NCI-H82 treated with DMSO at 0.1 percent for 48 hours (cell line): ENCODE data around the gene SRR.

Experiments used
- DNase-seq: peaks from one replicate; lab custom pipeline; 2025; ENCODE audit not compliant: unreplicated experiment; lab: John Stamatoyannopoulos, UW

SRR gene

GRCh38 chr17:2338315-2338657 is 34.5 kb downstream of the SRR start:
- DNase-seq, result no peak

- no peak for DNase-seq
Observed at GRCh38 chr17:2343421-2343820, 39.7 kb downstream of the SRR start.

GRCh38 chr17:2344528-2344927 is 40.8 kb downstream of the SRR start:
- no peak for DNase-seq

- no peak for DNase-seq
Observed at GRCh38 chr17:2346475-2346874, 42.7 kb downstream of the SRR start.

GRCh38 chr17:2347805-2348685 is 44.3 kb downstream of the SRR start:
- DNase-seq, result peak; percentile 99

GRCh38 chr17:2351269-2351668 is 47.5 kb downstream of the SRR start:
- DNase-seq, result no peak

- no peak for DNase-seq
Observed at GRCh38 chr17:2354311-2354710, 50.6 kb downstream of the SRR start.

- no peak for DNase-seq
Observed at GRCh38 chr17:2357237-2357636, 53.5 kb downstream of the SRR start.

GRCh38 chr17:2357931-2358434 is 54.2 kb downstream of the SRR start:
- DNase-seq, result no peak

- no peak for DNase-seq
Observed at GRCh38 chr17:2361010-2361760, 57.4 kb downstream of the SRR start.

GRCh38 chr17:2362016-2362415 is 58.3 kb downstream of the SRR start:
- no peak for DNase-seq

- no peak for DNase-seq
Observed at GRCh38 chr17:2362416-2362815, 58.7 kb downstream of the SRR start.

GRCh38 chr17:2362881-2363280 is 59.1 kb downstream of the SRR start:
- no peak for DNase-seq

- no peak for DNase-seq
Observed at GRCh38 chr17:2363318-2363717, 59.6 kb downstream of the SRR start.

GRCh38 chr17:2363851-2364762 is 60.4 kb downstream of the SRR start:
- DNase-seq, result no peak

GRCh38 chr17:2364763-2365116 is 61.0 kb downstream of the SRR start:
- DNase-seq, result no peak

- no peak for DNase-seq
Observed at GRCh38 chr17:2365132-2365531, 61.4 kb downstream of the SRR start.

GRCh38 chr17:2366747-2367494 is 63.2 kb downstream of the SRR start:
- DNase-seq, result no peak

GRCh38 chr17:2368359-2368758 is 64.6 kb downstream of the SRR start:
- no peak for DNase-seq

GRCh38 chr17:2369039-2369438 is 65.3 kb downstream of the SRR start:
- no peak for DNase-seq
